ENCODE results near the gene HELZ. TPM values are rescaled to one million over a fixed set of nuclear protein-coding genes. Genes with fewer than 3 reads are reported as not detected.
A peak's percentile ranks its signal among the peaks of the same experiment; 100 is the strongest.

Gene HELZ
- polyA plus RNA-seq, 3 donors = 24.8 to 44.1 (median 39.9) TPM

DNA sequence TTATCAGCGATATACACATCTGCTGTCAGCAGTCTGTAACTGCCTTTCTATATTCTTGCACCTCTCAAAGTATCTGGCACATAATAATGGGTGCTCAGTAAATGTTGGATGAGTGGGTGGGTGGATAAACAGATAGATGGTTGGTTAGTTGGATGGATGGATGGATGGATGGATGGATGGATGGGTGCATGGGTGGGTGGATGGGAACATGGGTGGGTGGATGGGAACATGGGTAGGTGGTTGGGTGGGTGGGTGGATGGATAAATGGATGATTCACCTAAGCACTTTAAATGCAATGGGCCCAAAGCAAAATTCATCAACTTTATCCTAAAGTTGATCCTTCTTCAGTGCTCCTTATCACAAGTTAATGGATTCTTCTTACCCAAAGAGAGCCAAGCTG is 48.6 kb downstream of the HELZ start:
- DNase-seq = no peak
- Histone ChIP-seq H3K9me3 (replicated peaks in 1 of 2; ENCODE audit: control insufficient read depth in 1 of 2, insufficient read depth in 1 of 2, low read length in 2 of 2) (no peaks in the 10 kb centered on the region), H4K20me1 (ENCODE audit: insufficient read depth, low read length) (peaks cover 85% of the 10 kb centered on the region), H3K27ac (ENCODE audit: low read depth in 1 of 2, low read length in 2 of 2) (peak overlapping the region in 1 of 2 donors; percentile 36), H3K9ac (ENCODE audit: insufficient read depth, low read length, poor library complexity, severe bottlenecking) (no peak overlapping the region), H3K27me3 (ENCODE audit: control insufficient read depth in 2 of 2, insufficient read depth in 2 of 2, low read length in 2 of 2) (no peaks in the 10 kb centered on the region), H3K36me3 (replicated peaks in 1 of 2; ENCODE audit: control insufficient read depth in 1 of 2, insufficient read depth in 2 of 2, low read length in 2 of 2) (peaks cover 64 to 91% of the 10 kb centered on the region in 2 donors), H2AFZ (ENCODE audit: insufficient read depth, low read depth, low read length, poor library complexity, severe bottlenecking) (no peak overlapping the region), H3K4me1 (ENCODE audit: control insufficient read depth in 1 of 2, insufficient read depth in 2 of 2, low read length in 2 of 2) (no peaks in the 10 kb centered on the region), H3K4me3 (replicated peaks in 1 of 3; ENCODE audit: low read depth in 2 of 3, low read length in 3 of 3) (no peak overlapping the region), H3K79me2 (ENCODE audit: insufficient read depth, low read length) (peaks cover 24% of the 10 kb centered on the region), H3K4me2 (replicated peaks; ENCODE audit: extremely low read depth, low read length, poor library complexity, severe bottlenecking) (no peak overlapping the region)
- no peak overlapping the region for H3K4me3 Mint-ChIP-seq
- intact Hi-C loops (cut with micrococcal nuclease) = no loop called here
- peaks cover 0 to 1% (median 0%) of the 10 kb centered on the region in 7 donors for H3K9me3 Mint-ChIP-seq
- no peaks in the 10 kb centered on the region for H3K27me3 Mint-ChIP-seq (ENCODE audit: low read depth in 3 of 3)
- peak overlapping the region in 1 of 7 donors; percentile 7 for H3K27ac Mint-ChIP-seq
- TF ChIP-seq, protein P1, sequence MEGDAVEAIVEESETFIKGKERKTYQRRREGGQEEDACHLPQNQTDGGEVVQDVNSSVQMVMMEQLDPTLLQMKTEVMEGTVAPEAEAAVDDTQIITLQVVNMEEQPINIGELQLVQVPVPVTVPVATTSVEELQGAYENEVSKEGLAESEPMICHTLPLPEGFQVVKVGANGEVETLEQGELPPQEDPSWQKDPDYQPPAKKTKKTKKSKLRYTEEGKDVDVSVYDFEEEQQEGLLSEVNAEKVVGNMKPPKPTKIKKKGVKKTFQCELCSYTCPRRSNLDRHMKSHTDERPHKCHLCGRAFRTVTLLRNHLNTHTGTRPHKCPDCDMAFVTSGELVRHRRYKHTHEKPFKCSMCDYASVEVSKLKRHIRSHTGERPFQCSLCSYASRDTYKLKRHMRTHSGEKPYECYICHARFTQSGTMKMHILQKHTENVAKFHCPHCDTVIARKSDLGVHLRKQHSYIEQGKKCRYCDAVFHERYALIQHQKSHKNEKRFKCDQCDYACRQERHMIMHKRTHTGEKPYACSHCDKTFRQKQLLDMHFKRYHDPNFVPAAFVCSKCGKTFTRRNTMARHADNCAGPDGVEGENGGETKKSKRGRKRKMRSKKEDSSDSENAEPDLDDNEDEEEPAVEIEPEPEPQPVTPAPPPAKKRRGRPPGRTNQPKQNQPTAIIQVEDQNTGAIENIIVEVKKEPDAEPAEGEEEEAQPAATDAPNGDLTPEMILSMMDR (IDR thresholded peaks at IDR 0.05) = no peak
- peaks cover 55 to 72% of the 10 kb centered on the region in 2 donors for H3K36me3 Mint-ChIP-seq
- H3K4me1 Mint-ChIP-seq = no peaks in the 10 kb centered on the region
- no CpG with 5 or more reads among the region's 1 CpG for WGBS (ENCODE audit: insufficient coverage)

DNA sequence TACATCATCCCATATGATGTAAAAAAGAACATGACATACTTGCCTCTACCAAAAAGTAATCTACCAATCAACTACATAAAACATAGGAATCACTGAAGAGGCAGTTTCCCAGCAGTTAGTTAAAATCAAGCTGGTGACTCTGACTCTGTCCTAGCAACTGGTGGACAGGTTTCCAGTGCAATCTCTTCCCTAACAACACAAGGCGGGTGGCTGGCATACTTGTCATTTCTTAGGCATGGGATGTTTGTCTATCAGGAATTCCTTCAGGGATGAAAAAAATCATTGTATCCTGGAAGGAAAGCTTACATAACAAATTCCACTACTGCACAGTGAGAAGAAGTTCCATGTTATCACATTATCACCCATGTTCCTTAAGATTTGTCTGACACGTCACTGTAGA is 50.9 kb downstream of the HELZ start:
- peaks cover 10% of the 10 kb centered on the region for H3K79me2 ChIP-seq (ENCODE audit: insufficient read depth, low read length)
- H3K4me3 Mint-ChIP-seq = no peak overlapping the region
- no peak overlapping the region for H2AFZ ChIP-seq (ENCODE audit: insufficient read depth, low read depth, low read length, poor library complexity, severe bottlenecking)
- H3K9me3 ChIP-seq (replicated peaks in 1 of 2; ENCODE audit: control insufficient read depth in 1 of 2, insufficient read depth in 1 of 2, low read length in 2 of 2) = no peaks in the 10 kb centered on the region
- no peaks in the 10 kb centered on the region for H3K4me1 ChIP-seq (ENCODE audit: control insufficient read depth in 1 of 2, insufficient read depth in 2 of 2, low read length in 2 of 2)
- H3K27me3 Mint-ChIP-seq (ENCODE audit: low read depth in 3 of 3) = no peaks in the 10 kb centered on the region
- peaks cover 0 to 1% (median 0%) of the 10 kb centered on the region in 7 donors for H3K9me3 Mint-ChIP-seq
- H3K36me3 ChIP-seq (replicated peaks in 1 of 2; ENCODE audit: control insufficient read depth in 1 of 2, insufficient read depth in 2 of 2, low read length in 2 of 2) = peaks cover 51 to 91% of the 10 kb centered on the region in 2 donors
- H4K20me1 ChIP-seq (ENCODE audit: insufficient read depth, low read length) = peaks cover 77% of the 10 kb centered on the region
- no peak overlapping the region for H3K27ac ChIP-seq (ENCODE audit: low read depth in 1 of 2, low read length in 2 of 2)
- no CpG with 5 or more reads among the region's 2 CpGs for WGBS (ENCODE audit: insufficient coverage)
- intact Hi-C loops (cut with micrococcal nuclease) = no loop called here
- H3K4me2 ChIP-seq (replicated peaks; ENCODE audit: extremely low read depth, low read length, poor library complexity, severe bottlenecking) = no peak overlapping the region
- H3K9ac ChIP-seq (ENCODE audit: insufficient read depth, low read length, poor library complexity, severe bottlenecking) = no peak overlapping the region
- H3K4me1 Mint-ChIP-seq = no peaks in the 10 kb centered on the region
- no peak overlapping the region for H3K4me3 ChIP-seq (replicated peaks in 1 of 3; ENCODE audit: low read depth in 2 of 3, low read length in 3 of 3)
- H3K27ac Mint-ChIP-seq = no peak overlapping the region
- peaks cover 47 to 61% of the 10 kb centered on the region in 2 donors for H3K36me3 Mint-ChIP-seq
- no peak for DNase-seq
- no peaks in the 10 kb centered on the region for H3K27me3 ChIP-seq (ENCODE audit: control insufficient read depth in 2 of 2, insufficient read depth in 2 of 2, low read length in 2 of 2)
- TF ChIP-seq, protein P1 (IDR thresholded peaks at IDR 0.05) = no peak

Data from CD14-positive monocyte (primary cell).